ENCODE measurements around the gene C12orf50. TPM values are rescaled to one million over a fixed set of nuclear protein-coding genes. Genes with fewer than 3 reads are reported as not detected.

Gene C12orf50
- total and polyA plus RNA-seq, 2 of the 13 experiments (the other 11 are each of a cell fraction or from before 2014, with no cell fraction given), result not detected

GRCh38 chr12:88035271-88035906, 6.2 kb upstream of the C12orf50 start (continued):
- no peak; the same call in 1 of the 2 replicates for TF ChIP-seq CREBL2 (CRISPR knock-in tag; IDR thresholded peaks at IDR 0.05; ENCODE audit: borderline replicate concordance)
- TF ChIP-seq ZMYM2 (CRISPR knock-in tag; IDR thresholded peaks at IDR 0.05), result no peak
- no peak for TF ChIP-seq SIX4 (CRISPR knock-in tag; IDR thresholded peaks at IDR 0.05)
- peak; percentile 89 for TF ChIP-seq ZNF607 (CRISPR knock-in tag; IDR thresholded peaks at IDR 0.05; ENCODE audit: borderline replicate concordance)
- TF ChIP-seq MIER3 (CRISPR knock-in tag; IDR thresholded peaks at IDR 0.05; ENCODE audit: borderline replicate concordance), result no peak
- TF ChIP-seq ZNF619 (CRISPR knock-in tag; IDR thresholded peaks at IDR 0.05), result peak; percentile 83; the same call in 1 of the 2 replicates
- 0 out of 2 replicates have a peak, but pooled peaks have one; percentile 53 for TF ChIP-seq ARNTL (CRISPR knock-in tag; IDR thresholded peaks at IDR 0.05)
- no peak for TF ChIP-seq SMC3 (IDR thresholded peaks at IDR 0.05; ENCODE audit: low read length)
- TF ChIP-seq ELF3 (CRISPR knock-in tag; IDR thresholded peaks at IDR 0.05), result peak; percentile 51
- TF ChIP-seq ZNF274 (CRISPR knock-in tag; IDR thresholded peaks at IDR 0.05), result peak; percentile 75
- peak; percentile 68; the same call in 1 of the 2 replicates for TF ChIP-seq KDM3A (CRISPR knock-in tag; IDR thresholded peaks at IDR 0.05; ENCODE audit: low read depth)
- TF ChIP-seq, protein P1, sequence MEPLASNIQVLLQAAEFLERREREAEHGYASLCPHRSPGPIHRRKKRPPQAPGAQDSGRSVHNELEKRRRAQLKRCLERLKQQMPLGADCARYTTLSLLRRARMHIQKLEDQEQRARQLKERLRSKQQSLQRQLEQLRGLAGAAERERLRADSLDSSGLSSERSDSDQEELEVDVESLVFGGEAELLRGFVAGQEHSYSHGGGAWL (CRISPR knock-in tag; IDR thresholded peaks at IDR 0.05), result peak; percentile 74; the same call in 1 of the 2 replicates
- TF ChIP-seq SMARCC2 (IDR thresholded peaks at IDR 0.05), result no peak
- no peak for TF ChIP-seq SATB2 (CRISPR knock-in tag; IDR thresholded peaks at IDR 0.05)
- peak; percentile 48; the same call in 1 of the 2 replicates for TF ChIP-seq ZFP41 (CRISPR knock-in tag; IDR thresholded peaks at IDR 0.05; ENCODE audit: borderline replicate concordance)
- TF ChIP-seq CBX1 (IDR thresholded peaks at IDR 0.05; ENCODE audit: low read depth), result peak; percentile 47
- no peak for TF ChIP-seq ZNF260 (CRISPR knock-in tag; IDR thresholded peaks at IDR 0.05; ENCODE audit: borderline replicate concordance, low read depth)
- TF ChIP-seq MXI1 (IDR thresholded peaks at IDR 0.05; ENCODE audit: borderline replicate concordance, low read depth, low read length), result peak; percentile 67; the same call in 2 of the 3 replicates
- TF ChIP-seq SPEN (CRISPR knock-in tag; IDR thresholded peaks at IDR 0.05; ENCODE audit: low read depth), result peak; percentile 63; the same call in 1 of the 2 replicates
- TF ChIP-seq ZBTB1 (CRISPR knock-in tag; IDR thresholded peaks at IDR 0.05; ENCODE audit: borderline replicate concordance), result 0 out of 2 replicates have a peak, but pooled peaks have one; percentile 39
- no peak for TF ChIP-seq ATRX (CRISPR knock-in tag; IDR thresholded peaks at IDR 0.05; ENCODE audit: borderline replicate concordance)
- peak; percentile 51; the same call in 1 of the 2 replicates for TF ChIP-seq ERF (CRISPR knock-in tag; IDR thresholded peaks at IDR 0.05)
- TF ChIP-seq ZNF549 (CRISPR knock-in tag; IDR thresholded peaks at IDR 0.05), result no peak
- no peak for TF ChIP-seq ZNF343 (CRISPR knock-in tag; IDR thresholded peaks at IDR 0.05)
- TF ChIP-seq NFKBIZ (CRISPR knock-in tag; IDR thresholded peaks at IDR 0.05), result no peak
- 0 out of 2 replicates have a peak, but pooled peaks have one; percentile 66 for TF ChIP-seq WIZ (CRISPR knock-in tag; IDR thresholded peaks at IDR 0.05)
- TF ChIP-seq CHD2 (IDR thresholded peaks at IDR 0.05; ENCODE audit: low read depth, low read length), result no peak
- TF ChIP-seq NR2F1 (CRISPR knock-in tag; IDR thresholded peaks at IDR 0.05), result no peak
- TF ChIP-seq PAWR (CRISPR knock-in tag; IDR thresholded peaks at IDR 0.05; ENCODE audit: borderline replicate concordance), result no peak
- no peak for TF ChIP-seq ZNF10 (CRISPR knock-in tag; IDR thresholded peaks at IDR 0.05; ENCODE audit: borderline replicate concordance, low read depth)
- TF ChIP-seq ZNF550 (CRISPR knock-in tag; IDR thresholded peaks at IDR 0.05; ENCODE audit: borderline replicate concordance), result 0 out of 2 replicates have a peak, but pooled peaks have one; percentile 29
- TF ChIP-seq TCF12 (IDR thresholded peaks at IDR 0.05), result no peak
- TF ChIP-seq TCF12 (CRISPR knock-in tag; IDR thresholded peaks at IDR 0.05), result no peak
